ENCODE data around the gene APOM. TPM values are rescaled to one million over a fixed set of nuclear protein-coding genes. Genes with fewer than 3 reads are reported as not detected.

APOM gene
- total and polyA plus RNA-seq, 4 donors = 89.8 to 587 (median 173) TPM

GRCh38 chr6:31705931-31706330, 50.2 kb downstream of the APOM start:
- no peak overlapping the region for H3K9ac ChIP-seq (ENCODE audit: low read depth in 1 of 2, low read length in 2 of 2)
- no peaks in the 10 kb centered on the region for H3K9me3 ChIP-seq (ENCODE audit: control insufficient read depth in 4 of 4, low read length in 3 of 4)
- no peak overlapping the region for H3K27ac ChIP-seq (ENCODE audit: low read depth in 1 of 2, low read length in 2 of 2)
- H3K36me3 ChIP-seq (ENCODE audit: control insufficient read depth in 4 of 4, insufficient read depth in 3 of 4, low read depth in 1 of 4, low read length in 3 of 4) = no peaks in the 10 kb centered on the region
- no peak overlapping the region for H3K4me3 ChIP-seq (ENCODE audit: low read depth in 1 of 3, low read length in 3 of 3)
- no peaks in the 10 kb centered on the region for H3K27me3 ChIP-seq (ENCODE audit: control insufficient read depth in 4 of 4, insufficient read depth in 4 of 4, low read length in 3 of 4)
- TF ChIP-seq HNF4G (IDR thresholded peaks at IDR 0.05) = no peak
- no peak for TF ChIP-seq ZBTB33 (IDR thresholded peaks at IDR 0.05)
- TF ChIP-seq EGR1 (IDR thresholded peaks at IDR 0.05; ENCODE audit: low read depth in 2 of 2) = no peak
- no peak for TF ChIP-seq JUND (IDR thresholded peaks at IDR 0.05)
- no peak for TF ChIP-seq TAF1 (conservative IDR thresholded peaks at IDR 0.05)
- no peak for TF ChIP-seq YY1 (IDR thresholded peaks at IDR 0.05)
- no peak for TF ChIP-seq GABPA (IDR thresholded peaks at IDR 0.05 in 1 of 2, conservative IDR thresholded peaks at IDR 0.05 in 1 of 2)
- no peak for TF ChIP-seq NR2F2 (IDR thresholded peaks at IDR 0.05)
- TF ChIP-seq FOXA2 (IDR thresholded peaks at IDR 0.05) = no peak
- no peak for TF ChIP-seq CTCF (IDR thresholded peaks at IDR 0.05; ENCODE audit: low read depth, low read length, missing input control)
- TF ChIP-seq RAD21 (IDR thresholded peaks at IDR 0.05) = no peak
- H3K4me1 ChIP-seq (ENCODE audit: control insufficient read depth in 4 of 4, insufficient read depth in 4 of 4, low read length in 3 of 4) = peaks cover 0 to 15% (median 11%) of the 10 kb centered on the region in 4 donors
- DNase-seq (ENCODE audit: low spot score) = no peak
- 94% methylated on average over 6 of the region's 6 CpGs for WGBS

- Histone ChIP-seq H3K27me3 (ENCODE audit: control insufficient read depth in 4 of 4, insufficient read depth in 4 of 4, low read length in 3 of 4) (no peaks in the 10 kb centered on the region), H3K4me1 (ENCODE audit: control insufficient read depth in 4 of 4, insufficient read depth in 4 of 4, low read length in 3 of 4) (peaks cover 0 to 8% (median 6%) of the 10 kb centered on the region in 4 donors), H3K36me3 (ENCODE audit: control insufficient read depth in 4 of 4, insufficient read depth in 3 of 4, low read depth in 1 of 4, low read length in 3 of 4) (no peaks in the 10 kb centered on the region), H3K9me3 (ENCODE audit: control insufficient read depth in 4 of 4, low read length in 3 of 4) (no peaks in the 10 kb centered on the region), H3K9ac (ENCODE audit: low read depth in 1 of 2, low read length in 2 of 2) (no peak within 1 kb of the TSS), H3K27ac (ENCODE audit: low read depth in 1 of 2, low read length in 2 of 2) (no peak within 1 kb of the TSS), H3K4me3 (ENCODE audit: low read depth in 1 of 3, low read length in 3 of 3) (no peak within 1 kb of the TSS)
- WGBS = 70% methylated on average over 3 of the region's 3 CpGs
- no peak for DNase-seq (ENCODE audit: low spot score)
- no peak for TF ChIP-seq ATF3 (IDR thresholded peaks at IDR 0.05)
- no peak for TF ChIP-seq RXRA (IDR thresholded peaks at IDR 0.05)
- no peak for TF ChIP-seq EGR1 (IDR thresholded peaks at IDR 0.05; ENCODE audit: low read depth in 2 of 2)
- TF ChIP-seq GABPA (IDR thresholded peaks at IDR 0.05 in 1 of 2, conservative IDR thresholded peaks at IDR 0.05 in 1 of 2) = no peak
- no peak for TF ChIP-seq TAF1 (conservative IDR thresholded peaks at IDR 0.05)
- TF ChIP-seq REST (IDR thresholded peaks at IDR 0.05) = no peak
- TF ChIP-seq CTCF (IDR thresholded peaks at IDR 0.05; ENCODE audit: low read depth, low read length, missing input control) = no peak
- no peak for TF ChIP-seq FOXA1 (IDR thresholded peaks at IDR 0.05)
- TF ChIP-seq RAD21 (IDR thresholded peaks at IDR 0.05) = no peak
- no peak for TF ChIP-seq HNF4A (conservative IDR thresholded peaks at IDR 0.05)
- no peak for TF ChIP-seq JUND (IDR thresholded peaks at IDR 0.05)
- TF ChIP-seq NR2F2 (IDR thresholded peaks at IDR 0.05) = no peak
- no peak for TF ChIP-seq YY1 (IDR thresholded peaks at IDR 0.05)
- TF ChIP-seq HNF4G (IDR thresholded peaks at IDR 0.05) = no peak
- TF ChIP-seq SP1 (IDR thresholded peaks at IDR 0.05) = no peak
- TF ChIP-seq MAX (IDR thresholded peaks at IDR 0.05) = no peak
- no peak for TF ChIP-seq ZBTB33 (IDR thresholded peaks at IDR 0.05)
Observed at GRCh38 chr6:31706599-31706998, 50.9 kb downstream of the APOM start, which contains the start of gene LY6G6F. Gene LY6G6F, plus strand, starts transcription at chr6:31706866. Its CDS starts 41 bp downstream, at chr6:31706907.

Measured in liver (tissue), 9 donors.